Measurements from ENCODE around the gene SCN3A.

SCN3A gene

GRCh38 chr2:165058476-165059265 lies 145.2 kb downstream of the SCN3A start:
- Histone ChIP-seq H4K20me1 (ENCODE audit: insufficient read depth, low read length) (no peaks in the 10 kb centered on the region), H3K9me2 (replicated peaks; ENCODE audit: insufficient read depth, low read length) (no peaks in the 10 kb centered on the region), H3K27me3 (replicated peaks; ENCODE audit: insufficient read depth, low read length) (no peaks in the 10 kb centered on the region), H3K36me3 (replicated peaks; ENCODE audit: insufficient read depth, low read length) (no peaks in the 10 kb centered on the region), H3K27ac (ENCODE audit: low read length) (peak overlapping the region; percentile 24; the same call in 1 of the 2 replicates), H2AFZ (ENCODE audit: low read length) (peak overlapping the region; percentile 43; the same call in 1 of the 2 replicates), H3K9ac (ENCODE audit: low read length) (no peak overlapping the region), H3F3A (ENCODE audit: insufficient read depth, low read length) (no peaks in the 10 kb centered on the region), H3K9me3 (replicated peaks; ENCODE audit: insufficient read depth, low read length) (no peaks in the 10 kb centered on the region), H3K4me3 (ENCODE audit: low read length) (no peak overlapping the region), H3K4me2 (ENCODE audit: low read depth, low read length) (0 out of 2 replicates have a peak overlapping the region, but pooled peaks have one; percentile 18), H3K4me1 (ENCODE audit: low read length) (peaks cover 10% of the 10 kb centered on the region), H3K79me2 (ENCODE audit: low read length) (no peaks in the 10 kb centered on the region)
- DNase-seq, result peak; percentile 64
- no peak for TF ChIP-seq EZH2 (optimal IDR thresholded peaks at IDR 0.05; ENCODE audit: low read depth, low read length)
- TF ChIP-seq CTCF (IDR thresholded peaks at IDR 0.05; ENCODE audit: low read length), result no peak
- no peak for TF ChIP-seq EZH2phosphoT487 (IDR thresholded peaks at IDR 0.05; ENCODE audit: low read length)

GRCh38 chr2:165057931-165058330 lies 145.9 kb downstream of the SCN3A start:
- Histone ChIP-seq H3K79me2 (ENCODE audit: low read length) (no peaks in the 10 kb centered on the region), H3F3A (ENCODE audit: insufficient read depth, low read length) (no peaks in the 10 kb centered on the region), H3K9ac (ENCODE audit: low read length) (no peak overlapping the region), H3K27me3 (replicated peaks; ENCODE audit: insufficient read depth, low read length) (no peaks in the 10 kb centered on the region), H3K27ac (ENCODE audit: low read length) (no peak overlapping the region), H3K9me2 (replicated peaks; ENCODE audit: insufficient read depth, low read length) (no peaks in the 10 kb centered on the region), H3K9me3 (replicated peaks; ENCODE audit: insufficient read depth, low read length) (no peaks in the 10 kb centered on the region), H3K4me1 (ENCODE audit: low read length) (peaks cover 10% of the 10 kb centered on the region), H3K36me3 (replicated peaks; ENCODE audit: insufficient read depth, low read length) (no peaks in the 10 kb centered on the region), H4K20me1 (ENCODE audit: insufficient read depth, low read length) (no peaks in the 10 kb centered on the region), H2AFZ (ENCODE audit: low read length) (no peak overlapping the region), H3K4me3 (ENCODE audit: low read length) (no peak overlapping the region), H3K4me2 (ENCODE audit: low read depth, low read length) (no peak overlapping the region)
- TF ChIP-seq EZH2phosphoT487 (IDR thresholded peaks at IDR 0.05; ENCODE audit: low read length), result no peak
- TF ChIP-seq CTCF (IDR thresholded peaks at IDR 0.05; ENCODE audit: low read length), result no peak
- no peak for TF ChIP-seq EZH2 (optimal IDR thresholded peaks at IDR 0.05; ENCODE audit: low read depth, low read length)
- no peak for DNase-seq

- no peak overlapping the region for H2AFZ ChIP-seq (ENCODE audit: low read length)
- H3K4me3 ChIP-seq (ENCODE audit: low read length), result no peak overlapping the region
- no peaks in the 10 kb centered on the region for H3F3A ChIP-seq (ENCODE audit: insufficient read depth, low read length)
- no peaks in the 10 kb centered on the region for H4K20me1 ChIP-seq (ENCODE audit: insufficient read depth, low read length)
- H3K4me1 ChIP-seq (ENCODE audit: low read length), result peaks cover 10% of the 10 kb centered on the region
- no peak overlapping the region for H3K4me2 ChIP-seq (ENCODE audit: low read depth, low read length)
- H3K9me2 ChIP-seq (replicated peaks; ENCODE audit: insufficient read depth, low read length), result no peaks in the 10 kb centered on the region
- H3K79me2 ChIP-seq (ENCODE audit: low read length), result no peaks in the 10 kb centered on the region
- H3K27ac ChIP-seq (ENCODE audit: low read length), result no peak overlapping the region
- no peak overlapping the region for H3K9ac ChIP-seq (ENCODE audit: low read length)
- no peaks in the 10 kb centered on the region for H3K9me3 ChIP-seq (replicated peaks; ENCODE audit: insufficient read depth, low read length)
- TF ChIP-seq EZH2phosphoT487 (IDR thresholded peaks at IDR 0.05; ENCODE audit: low read length), result no peak
- no peak for TF ChIP-seq CTCF (IDR thresholded peaks at IDR 0.05; ENCODE audit: low read length)
- TF ChIP-seq EZH2 (optimal IDR thresholded peaks at IDR 0.05; ENCODE audit: low read depth, low read length), result no peak
- H3K36me3 ChIP-seq (replicated peaks; ENCODE audit: insufficient read depth, low read length), result no peaks in the 10 kb centered on the region
- no peaks in the 10 kb centered on the region for H3K27me3 ChIP-seq (replicated peaks; ENCODE audit: insufficient read depth, low read length)
- DNase-seq, result no peak
These were observed 146.5 kb downstream of the SCN3A start for GRCh38 chr2:165057308-165057707.

All from MM.1S (cell line).